Thyroid gland (tissue), 4 donors: ENCODE results near the gene TMPRSS11B. TPM values are rescaled to one million over a fixed set of nuclear protein-coding genes. Genes with fewer than 3 reads are reported as not detected.

Source experiments
- DNase-seq, 2 donors: peaks; one replicate each; pipeline ENCODE4 v3.0.0-alpha.2; 2019
- H3K27ac ChIP-seq, 3 donors: fragments of 200-600 bp; sonication (generic); 1 replicate in 2 of 3; 2 replicates in 1 of 3; pipeline ENCODE4 v1.5.1; 2016 to 2019; ENCODE audit warnings: mild to moderate bottlenecking in 1 of 3, moderate library complexity in 1 of 3
- H3K27me3 ChIP-seq: fragments of 200-600 bp; sonication (generic); one replicate; pipeline ENCODE4 v1.5.1; 2019
- H3K36me3 ChIP-seq, 2 donors: fragments of 200-600 bp; sonication (generic); one replicate each; pipeline ENCODE4 v1.5.1; 2016 to 2019
- H3K4me1 ChIP-seq, 2 donors: fragments of 200-600 bp; sonication (generic); one replicate each; pipeline ENCODE4 v1.5.1; 2017 to 2019
- H3K4me3 ChIP-seq, 3 donors: fragments of 200-600 bp; sonication (generic); replicated peaks in 1 of 3; 1 replicate in 2 of 3; 2 replicates in 1 of 3; pipeline ENCODE4 v1.5.1; 2016; ENCODE audit warnings: mild to moderate bottlenecking in 1 of 3
- H3K9me3 ChIP-seq: fragments of 200-600 bp; sonication (generic); one replicate; pipeline ENCODE4 v1.5.1; 2017
- CTCF ChIP-seq, 6 experiments: fragments of 200-600 bp in 3 of 6; fragments of 450-650 bp in 3 of 6; sonication (generic) in 3 of 6; IDR thresholded peaks; one replicate each; pipeline ENCODE4 v1.5.1; 2016 to 2019; ENCODE audit warnings: antibody characterized with exemption in 6 of 6, mild to moderate bottlenecking in 2 of 6, inconsistent platforms in 1 of 6, moderate library complexity in 1 of 6
- POLR2A ChIP-seq, 2 donors: fragments of 450-650 bp; IDR thresholded peaks; one replicate each; pipeline ENCODE4 v1.6.1; 2017; ENCODE audit warnings: antibody characterized with exemption in 2 of 2, mild to moderate bottlenecking in 2 of 2, moderate library complexity in 1 of 2
- WGBS, 2 donors: methylation state at CpG; one replicate each; pipeline ENCODE4 v1.1.5; 2017; 5-methylcytosine and 5-hydroxymethylcytosine counted together
- intact Hi-C: fragments of 100-400 bp; cut with DNase I; formaldehyde crosslinking; loops from one replicate; pipeline ENCODE4 v1.15.1; 2023
- total RNA-seq, 4 donors: library from RNA; depleted of rRNA; stranded (reverse); fragments of >200 nt; gene quantifications; one replicate each; pipeline ENCODE4 v1.2.3, GENCODE V29; 2016

TMPRSS11B gene
- total RNA-seq, 4 donors from 2014 or later, result not detected

GRCh38 chr4:68187145-68187544 lies 58.3 kb downstream of the TMPRSS11B start:
- TF ChIP-seq POLR2A (IDR thresholded peaks at IDR 0.05) (no peak), CTCF (IDR thresholded peaks at IDR 0.05) (no peak)
- Histone ChIP-seq H3K36me3 (no peaks in the 10 kb centered on the region), H3K27ac (no peak overlapping the region), H3K4me3 (no peak overlapping the region), H3K4me1 (no peaks in the 10 kb centered on the region), H3K27me3 (no peaks in the 10 kb centered on the region), H3K9me3 (no peaks in the 10 kb centered on the region)
- no peak for DNase-seq
- WGBS, 2 donors, result 73 to 81% methylated on average over 2 of the region's 2 CpGs
- intact Hi-C loops, result no loop called here

GRCh38 chr4:68184923-68185322 lies 60.6 kb downstream of the TMPRSS11B start:
- TF ChIP-seq POLR2A (IDR thresholded peaks at IDR 0.05) (no peak), CTCF (IDR thresholded peaks at IDR 0.05) (no peak)
- H3K4me1 ChIP-seq, result no peaks in the 10 kb centered on the region
- intact Hi-C loops, result no loop called here

GRCh38 chr4:68183417-68183816 lies 62.1 kb downstream of the TMPRSS11B start:
- Histone ChIP-seq H3K27ac (no peak overlapping the region), H3K4me1 (no peaks in the 10 kb centered on the region), H3K36me3 (no peaks in the 10 kb centered on the region), H3K4me3 (no peak overlapping the region), H3K27me3 (no peaks in the 10 kb centered on the region), H3K9me3 (no peaks in the 10 kb centered on the region)
- no peak for TF ChIP-seq CTCF (IDR thresholded peaks at IDR 0.05)
- TF ChIP-seq POLR2A (IDR thresholded peaks at IDR 0.05), result no peak
- intact Hi-C loops, result no loop called here
- no peak for DNase-seq

More at GRCh38 chr4:68184923-68185322, 60.6 kb downstream of the TMPRSS11B start:
- DNase-seq, result no peak
- no peak overlapping the region for H3K4me3 ChIP-seq
- no peaks in the 10 kb centered on the region for H3K36me3 ChIP-seq
- H3K27ac ChIP-seq, result no peak overlapping the region
- no peaks in the 10 kb centered on the region for H3K27me3 ChIP-seq
- no peaks in the 10 kb centered on the region for H3K9me3 ChIP-seq

- Histone ChIP-seq H3K4me1 (no peaks in the 10 kb centered on the region), H3K36me3 (no peaks in the 10 kb centered on the region), H3K9me3 (no peaks in the 10 kb centered on the region), H3K27me3 (no peaks in the 10 kb centered on the region), H3K27ac (no peak overlapping the region), H3K4me3 (no peak overlapping the region)
- TF ChIP-seq CTCF (IDR thresholded peaks at IDR 0.05) (no peak), POLR2A (IDR thresholded peaks at IDR 0.05) (no peak)
- intact Hi-C loops, result no loop called here
- WGBS, 2 donors, result 95% methylated on average over 27 of the region's 27 CpGs
- DNase-seq, result no peak
These were observed 63.1 kb downstream of the TMPRSS11B start for GRCh38 chr4:68182382-68182820.

GRCh38 chr4:68180849-68181526 lies 64.5 kb downstream of the TMPRSS11B start:
- Histone ChIP-seq H3K27me3 (no peaks in the 10 kb centered on the region), H3K36me3 (no peaks in the 10 kb centered on the region), H3K9me3 (no peaks in the 10 kb centered on the region), H3K4me1 (no peaks in the 10 kb centered on the region), H3K4me3 (no peak overlapping the region), H3K27ac (no peak overlapping the region)
- TF ChIP-seq CTCF (IDR thresholded peaks at IDR 0.05), result no peak
- TF ChIP-seq POLR2A (IDR thresholded peaks at IDR 0.05), result no peak
- 86 to 90% methylated on average over 1 of the region's 1 CpG for WGBS, 2 donors
- intact Hi-C loops, result no loop called here
- DNase-seq, result no peak
